Measurements from ENCODE around the gene KCTD8. TPM values are rescaled to one million over a fixed set of nuclear protein-coding genes. Genes with fewer than 3 reads are reported as not detected.

Gene KCTD8
- total RNA-seq, 1 experiment from 2014 or later = not detected

GRCh38 chr4:44150091-44150576 lies 298.5 kb downstream of the KCTD8 start:
- Histone ChIP-seq H3K79me2 (ENCODE audit: low read depth) (no peaks in the 10 kb centered on the region), H2AFZ (no peak overlapping the region), H3K4me2 (no peak overlapping the region), H3K4me3 (no peak overlapping the region), H3K9me2 (ENCODE audit: insufficient read depth) (no peaks in the 10 kb centered on the region), H3K27ac (no peak overlapping the region), H3K27me3 (ENCODE audit: insufficient read depth, low read depth) (no peaks in the 10 kb centered on the region), H3F3A (ENCODE audit: insufficient read depth, low read depth) (no peaks in the 10 kb centered on the region), H4K20me1 (ENCODE audit: insufficient read depth) (no peaks in the 10 kb centered on the region), H3K36me3 (ENCODE audit: low read depth) (no peaks in the 10 kb centered on the region), H3K9me3 (ENCODE audit: insufficient read depth, low read depth) (no peaks in the 10 kb centered on the region), H3K4me1 (replicated peaks; ENCODE audit: insufficient read depth) (no peaks in the 10 kb centered on the region)
- no peak for DNase-seq
- TF ChIP-seq CTCF (conservative IDR thresholded peaks at IDR 0.05) (no peak), EZH2 (IDR thresholded peaks at IDR 0.05; ENCODE audit: low read depth) (no peak)
- intact Hi-C loops (cut with micrococcal nuclease; ENCODE audit: unreplicated experiment) = no loop called here
- BruUV-seq (replicated peaks) = no TSS peak
- CTCF ChIA-PET = no interaction called here
- POLR2A ChIA-PET (ENCODE audit: unreplicated experiment) = no interaction called here

GRCh38 chr4:44149282-44149681 lies 299.3 kb downstream of the KCTD8 start:
- Histone ChIP-seq H3K4me3 (no peak overlapping the region), H3F3A (ENCODE audit: insufficient read depth, low read depth) (no peaks in the 10 kb centered on the region), H3K79me2 (ENCODE audit: low read depth) (no peaks in the 10 kb centered on the region), H3K27ac (no peak overlapping the region), H3K9me2 (ENCODE audit: insufficient read depth) (no peaks in the 10 kb centered on the region), H2AFZ (no peak overlapping the region), H3K27me3 (ENCODE audit: insufficient read depth, low read depth) (no peaks in the 10 kb centered on the region), H3K9me3 (ENCODE audit: insufficient read depth, low read depth) (no peaks in the 10 kb centered on the region), H3K4me1 (replicated peaks; ENCODE audit: insufficient read depth) (no peaks in the 10 kb centered on the region), H3K36me3 (ENCODE audit: low read depth) (no peaks in the 10 kb centered on the region), H4K20me1 (ENCODE audit: insufficient read depth) (no peaks in the 10 kb centered on the region), H3K4me2 (no peak overlapping the region)
- no peak for DNase-seq
- no peak for TF ChIP-seq EZH2 (IDR thresholded peaks at IDR 0.05; ENCODE audit: low read depth)
- TF ChIP-seq CTCF (conservative IDR thresholded peaks at IDR 0.05) = no peak
- POLR2A ChIA-PET (ENCODE audit: unreplicated experiment) = no interaction called here
- CTCF ChIA-PET = no interaction called here
- intact Hi-C loops (cut with micrococcal nuclease; ENCODE audit: unreplicated experiment) = no loop called here
- BruUV-seq (replicated peaks) = no TSS peak

- CTCF ChIA-PET = no interaction called here
- Histone ChIP-seq H3K9me3 (ENCODE audit: insufficient read depth, low read depth) (no peaks in the 10 kb centered on the region), H3K79me2 (ENCODE audit: low read depth) (no peaks in the 10 kb centered on the region), H2AFZ (no peak overlapping the region), H3K4me2 (no peak overlapping the region), H3K4me3 (no peak overlapping the region), H3K9me2 (ENCODE audit: insufficient read depth) (no peaks in the 10 kb centered on the region), H3K36me3 (ENCODE audit: low read depth) (no peaks in the 10 kb centered on the region), H3K27me3 (ENCODE audit: insufficient read depth, low read depth) (no peaks in the 10 kb centered on the region), H3K27ac (no peak overlapping the region), H3F3A (ENCODE audit: insufficient read depth, low read depth) (no peaks in the 10 kb centered on the region), H3K4me1 (replicated peaks; ENCODE audit: insufficient read depth) (no peaks in the 10 kb centered on the region), H4K20me1 (ENCODE audit: insufficient read depth) (no peaks in the 10 kb centered on the region)
- BruUV-seq (replicated peaks) = no TSS peak
- intact Hi-C loops (cut with micrococcal nuclease; ENCODE audit: unreplicated experiment) = no loop called here
- DNase-seq = no peak
- POLR2A ChIA-PET (ENCODE audit: unreplicated experiment) = no interaction called here
- TF ChIP-seq EZH2 (IDR thresholded peaks at IDR 0.05; ENCODE audit: low read depth) (no peak), CTCF (conservative IDR thresholded peaks at IDR 0.05) (no peak)
Observed at GRCh38 chr4:44147571-44148075, 301.0 kb downstream of the KCTD8 start.
